PC-3 (cell line): ENCODE results near the gene FAM234A.
"Not testable (repeated sequence)": the region's sequence is repeated elsewhere in the genome, so short reads cannot be mapped to it uniquely, and the experiment has no call there.

ENCODE experiments used
- EZH2 ChIP-seq: fragments of 300-600 bp; sonication (generic); IDR thresholded peaks from one replicate; pipeline ENCODE4 v1.6.1; 2017; ENCODE audit warnings: antibody characterized with exemption, mild to moderate bottlenecking, low read length; ENCODE audit not compliant: unreplicated experiment
- TF ChIP-seq, protein P1 (sequence below): fragments of 300-600 bp; sonication (generic); conservative IDR thresholded peaks from 2 replicates; pipeline ENCODE4 v1.5.1; 2017; ENCODE audit warnings: antibody characterized with exemption, low read depth, mild to moderate bottlenecking, low read length

- TF ChIP-seq, protein P1, sequence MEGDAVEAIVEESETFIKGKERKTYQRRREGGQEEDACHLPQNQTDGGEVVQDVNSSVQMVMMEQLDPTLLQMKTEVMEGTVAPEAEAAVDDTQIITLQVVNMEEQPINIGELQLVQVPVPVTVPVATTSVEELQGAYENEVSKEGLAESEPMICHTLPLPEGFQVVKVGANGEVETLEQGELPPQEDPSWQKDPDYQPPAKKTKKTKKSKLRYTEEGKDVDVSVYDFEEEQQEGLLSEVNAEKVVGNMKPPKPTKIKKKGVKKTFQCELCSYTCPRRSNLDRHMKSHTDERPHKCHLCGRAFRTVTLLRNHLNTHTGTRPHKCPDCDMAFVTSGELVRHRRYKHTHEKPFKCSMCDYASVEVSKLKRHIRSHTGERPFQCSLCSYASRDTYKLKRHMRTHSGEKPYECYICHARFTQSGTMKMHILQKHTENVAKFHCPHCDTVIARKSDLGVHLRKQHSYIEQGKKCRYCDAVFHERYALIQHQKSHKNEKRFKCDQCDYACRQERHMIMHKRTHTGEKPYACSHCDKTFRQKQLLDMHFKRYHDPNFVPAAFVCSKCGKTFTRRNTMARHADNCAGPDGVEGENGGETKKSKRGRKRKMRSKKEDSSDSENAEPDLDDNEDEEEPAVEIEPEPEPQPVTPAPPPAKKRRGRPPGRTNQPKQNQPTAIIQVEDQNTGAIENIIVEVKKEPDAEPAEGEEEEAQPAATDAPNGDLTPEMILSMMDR, result not testable (repeated sequence)
- not testable (repeated sequence) for TF ChIP-seq EZH2
These were observed 30.6 kb upstream of the FAM234A start for GRCh38 chr16:204046-204445.
